HG02642 (cell line): ENCODE data around the gene MAP2.
"Not testable (repeated sequence)": the region's sequence is repeated elsewhere in the genome, so short reads cannot be mapped to it uniquely, and the experiment has no call there.

Experiments
- ATAC-seq: cut with Tn5 transposase; IDR thresholded peaks from one replicate; pipeline ENCODE4 v1.9.1; 2021; ENCODE audit warnings: mild to moderate bottlenecking; ENCODE audit not compliant: unreplicated experiment, poor library complexity

Gene MAP2

DNA sequence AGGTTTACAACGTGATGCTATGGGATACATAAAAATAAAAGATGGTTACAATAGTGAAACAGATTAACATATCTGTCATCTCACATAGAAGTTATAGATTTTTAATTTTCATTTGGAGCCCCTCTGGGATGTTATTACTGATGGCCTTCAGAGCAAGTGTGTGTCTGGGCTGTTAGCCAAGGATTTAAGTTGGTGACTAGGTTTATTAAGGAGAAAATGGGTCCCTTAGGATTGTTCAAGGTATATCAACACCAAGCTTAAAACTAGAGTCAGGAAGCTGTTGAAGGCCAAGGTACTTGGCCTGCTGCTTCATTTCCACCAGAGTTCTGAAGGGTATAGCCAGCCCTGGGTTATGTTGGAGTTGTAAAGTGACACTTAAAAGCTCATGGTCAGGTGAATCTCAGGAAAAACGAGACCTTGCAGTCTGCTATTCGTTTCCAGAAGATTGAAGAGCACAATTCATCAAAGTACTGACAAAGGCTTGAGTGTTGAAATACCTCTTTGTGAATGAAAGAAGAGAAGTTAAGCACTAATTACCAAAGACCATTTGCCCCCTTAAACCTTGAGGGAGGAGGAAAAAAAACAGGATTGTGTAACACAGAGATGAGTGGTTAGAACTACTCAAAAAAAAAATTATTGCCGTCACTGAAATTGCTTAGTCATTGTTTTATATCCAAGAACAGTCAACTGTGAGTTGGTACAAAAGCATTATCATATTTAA is 48.4 kb downstream of the MAP2 start:
- no peak for ATAC-seq

DNA sequence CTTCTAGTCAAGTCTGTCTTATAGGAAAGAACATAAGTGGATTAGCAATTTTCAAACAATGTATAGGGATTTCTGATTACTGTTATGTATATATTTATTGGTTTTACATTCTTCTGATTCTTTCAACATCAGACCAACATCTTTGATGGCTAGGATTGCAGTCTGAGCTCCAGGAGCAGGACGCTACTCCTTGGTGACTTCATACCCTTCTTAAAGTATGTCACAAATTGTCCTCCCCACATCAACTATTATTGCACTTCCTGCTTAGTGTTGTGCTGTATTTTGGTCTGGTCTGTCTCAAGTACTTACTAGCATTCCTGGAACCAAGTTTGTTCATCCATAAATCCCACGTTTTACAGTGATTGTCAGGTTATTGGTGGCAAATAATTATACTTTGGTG is 49.0 kb downstream of the MAP2 start:
- ATAC-seq: no peak

DNA sequence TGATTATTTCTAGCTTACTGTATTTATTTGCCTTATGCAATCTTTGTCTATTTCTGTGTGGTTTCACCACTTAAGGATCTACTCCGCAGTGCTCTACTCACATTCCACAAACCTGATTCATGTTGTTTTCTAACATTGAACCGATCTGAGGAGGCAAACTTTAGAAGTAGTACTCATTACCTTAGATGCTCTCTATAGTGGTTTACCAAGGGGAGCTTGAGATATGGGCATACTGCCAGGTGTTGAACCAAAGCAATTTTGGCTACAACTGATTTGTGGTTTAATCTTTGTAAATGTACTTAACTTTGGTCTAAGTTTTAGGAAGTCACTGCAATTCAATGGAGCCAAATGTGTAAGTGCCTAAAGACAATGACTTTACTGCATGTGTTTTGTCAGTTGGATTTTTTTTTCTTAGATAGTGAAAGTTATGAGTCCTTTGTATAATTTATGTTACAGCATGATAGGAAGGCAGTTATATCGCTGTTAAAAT is 50.1 kb downstream of the MAP2 start:
- ATAC-seq: no peak

DNA sequence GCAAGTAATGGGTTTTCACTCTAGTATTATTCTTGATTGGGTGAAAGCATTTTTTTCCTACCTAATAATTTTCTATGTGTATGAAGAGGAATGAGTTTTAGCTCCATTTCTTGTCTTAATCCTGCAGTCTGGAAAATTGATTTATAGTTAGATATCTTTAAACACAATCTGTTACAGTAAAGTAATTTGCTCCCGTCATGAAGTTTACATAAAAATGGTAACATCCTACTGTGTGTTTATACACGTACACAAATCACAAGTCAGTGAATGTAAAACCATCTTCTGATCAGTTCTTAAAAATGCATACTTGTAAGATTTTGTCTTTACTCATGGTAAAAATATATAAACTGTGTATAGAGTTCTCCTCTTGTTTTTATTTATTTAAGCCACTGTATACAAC is 51.1 kb downstream of the MAP2 start:
- ATAC-seq: no peak

DNA sequence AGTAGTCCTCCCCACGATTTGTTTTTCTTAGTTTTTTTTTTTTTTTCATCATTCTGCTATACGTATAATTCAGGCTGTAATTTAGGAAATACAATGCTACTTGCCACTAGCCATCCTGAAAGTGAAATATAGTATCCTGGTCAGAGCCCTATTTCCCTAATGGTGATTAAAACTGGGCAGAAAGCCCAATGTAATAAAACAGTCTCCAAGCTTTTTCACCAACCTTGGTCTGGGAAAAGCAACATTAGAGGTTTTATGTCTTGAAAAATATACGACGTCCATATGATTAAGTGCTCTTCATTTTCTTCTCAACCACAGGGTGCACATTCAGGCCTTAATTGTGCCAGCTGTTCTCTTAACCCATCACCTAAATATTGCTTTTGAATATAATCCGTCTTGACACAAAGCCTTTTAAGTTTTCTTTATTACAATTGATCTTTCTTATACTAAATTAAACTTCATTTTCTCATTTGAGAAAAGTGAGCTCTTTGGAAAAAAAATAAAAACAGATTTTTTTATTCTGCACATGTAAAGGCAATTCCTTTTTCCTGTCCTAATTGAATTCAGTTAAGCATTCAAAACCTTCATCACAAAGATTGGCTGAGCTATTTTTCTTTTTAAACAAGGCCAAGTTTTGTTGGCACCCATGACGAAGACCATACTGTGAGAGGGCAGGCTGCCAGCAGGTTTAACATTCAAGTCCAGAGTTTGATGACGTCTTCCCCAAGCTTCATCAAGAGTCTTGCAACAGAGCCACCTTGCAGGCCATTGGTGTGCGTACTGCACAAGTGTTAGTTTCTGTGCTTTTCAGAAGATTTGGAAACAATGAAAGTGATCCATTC is 52.7 kb downstream of the MAP2 start:
- no peak for ATAC-seq

DNA sequence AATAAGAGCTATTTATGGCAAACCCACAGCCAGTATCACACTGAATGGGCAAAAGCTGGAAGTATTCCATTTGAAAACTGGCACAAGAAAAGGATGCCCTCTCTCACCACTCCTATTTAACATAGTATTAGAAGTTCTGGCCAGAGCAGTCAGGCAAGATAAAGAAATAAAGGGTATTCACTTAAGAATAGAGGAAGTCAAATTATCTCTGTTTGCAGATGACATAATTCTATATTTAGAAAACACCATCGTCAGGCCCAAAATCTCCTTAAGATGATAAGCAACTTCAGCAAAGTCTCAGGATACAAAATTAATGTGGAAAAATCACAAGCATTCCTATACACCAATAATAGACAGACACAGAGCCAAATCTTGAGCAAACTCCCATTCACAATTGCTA is 68.4 kb downstream of the MAP2 start:
- not testable (repeated sequence) for ATAC-seq

DNA sequence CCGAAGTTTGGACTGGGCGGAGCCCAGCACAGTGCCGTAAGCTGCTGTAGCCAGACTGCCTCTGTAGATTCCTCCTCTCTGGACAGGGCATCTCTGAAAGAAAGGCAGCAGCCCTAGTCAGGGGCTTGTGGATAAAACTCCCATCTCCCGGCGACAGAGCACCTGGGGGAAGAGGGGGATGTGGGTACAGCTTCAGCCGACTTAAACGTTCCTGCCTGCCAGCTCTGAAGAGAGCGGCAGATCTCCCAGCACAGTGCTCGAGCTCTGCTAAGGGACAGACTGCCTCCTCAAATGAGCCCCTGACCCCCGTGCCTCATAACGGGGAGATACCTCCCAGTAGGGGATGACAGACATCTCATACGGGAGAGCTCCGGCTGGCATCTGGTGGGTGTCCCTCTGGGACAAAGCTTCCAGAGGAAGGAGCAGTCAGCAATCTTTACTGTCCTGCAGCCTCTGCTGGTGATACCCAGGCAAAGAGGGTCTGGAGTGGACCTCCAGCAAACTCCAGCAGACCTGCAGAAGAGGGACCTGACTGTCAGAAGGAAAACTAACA is 71.3 kb downstream of the MAP2 start:
- ATAC-seq: not testable (repeated sequence)

DNA sequence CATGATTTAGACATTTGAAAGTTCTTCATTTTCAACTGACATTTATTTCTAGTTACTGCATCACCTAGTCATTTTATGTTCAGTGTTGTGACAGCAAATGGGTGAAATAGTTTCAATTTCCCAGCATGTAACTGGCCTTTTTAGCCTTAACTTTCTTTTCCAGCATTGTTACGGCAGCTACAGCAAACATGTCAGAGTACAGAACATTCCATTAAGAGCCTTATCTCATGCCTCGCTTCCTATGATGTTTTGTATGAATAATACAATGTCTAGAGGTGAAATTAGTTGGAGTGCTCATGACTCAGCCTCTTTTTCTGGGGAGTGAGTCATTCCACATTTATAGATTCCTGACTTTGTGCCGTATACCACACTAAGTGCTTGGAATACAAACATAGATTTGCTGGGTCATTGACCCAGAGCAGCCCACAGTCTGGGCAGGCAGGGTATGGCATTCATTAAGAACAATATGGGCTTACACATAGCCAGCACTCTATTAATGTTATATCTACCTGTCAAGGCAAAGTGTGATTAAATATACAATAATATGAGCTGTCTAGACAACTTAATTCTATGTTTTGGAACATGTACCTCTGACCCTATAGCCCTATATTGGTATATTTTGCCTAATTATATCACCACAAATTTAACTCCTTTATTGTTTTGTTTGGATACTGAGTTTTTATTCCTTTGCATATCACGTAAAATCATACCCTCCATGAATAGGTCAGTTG is 72.2 kb downstream of the MAP2 start:
- no peak for ATAC-seq

DNA sequence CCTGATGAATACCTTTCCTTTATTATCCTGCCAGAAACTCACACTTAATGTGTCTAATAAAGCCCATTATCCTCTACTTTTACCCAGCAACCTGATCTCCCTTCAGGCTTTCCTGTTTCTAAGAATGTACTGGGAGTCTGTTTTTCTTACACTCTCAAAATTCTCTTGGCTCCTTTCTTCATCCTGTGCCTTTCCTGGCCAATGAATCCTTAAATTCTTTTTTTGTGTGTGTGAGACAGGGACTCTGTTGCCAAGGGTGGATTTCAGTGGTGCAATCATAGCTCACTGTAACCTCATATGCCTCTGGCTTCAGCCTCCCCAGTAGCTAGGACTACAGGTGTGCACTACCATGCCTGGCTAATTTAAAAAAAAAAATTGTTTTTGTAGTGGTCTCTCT is 72.7 kb downstream of the MAP2 start:
- ATAC-seq: no peak

DNA sequence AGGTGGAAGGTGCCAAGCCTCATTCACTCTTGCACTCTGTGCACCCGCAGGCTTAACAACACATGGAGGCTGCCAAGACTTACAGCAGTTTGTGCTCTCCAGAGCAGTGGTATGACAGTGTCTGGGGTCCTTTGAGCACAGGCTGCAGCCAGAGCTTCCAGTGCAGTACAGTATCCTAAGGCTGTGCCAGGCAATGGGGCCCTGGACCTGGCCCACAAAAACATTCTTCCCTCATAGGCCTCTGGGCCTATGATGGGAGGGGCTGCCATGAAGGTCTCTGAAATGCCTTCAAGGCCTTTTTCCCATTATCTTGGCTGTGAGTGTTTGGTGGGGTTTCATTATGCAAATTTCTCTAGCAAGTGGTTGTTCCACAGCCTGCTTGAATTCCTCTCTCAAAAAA is 74.8 kb downstream of the MAP2 start:
- ATAC-seq: no peak

DNA sequence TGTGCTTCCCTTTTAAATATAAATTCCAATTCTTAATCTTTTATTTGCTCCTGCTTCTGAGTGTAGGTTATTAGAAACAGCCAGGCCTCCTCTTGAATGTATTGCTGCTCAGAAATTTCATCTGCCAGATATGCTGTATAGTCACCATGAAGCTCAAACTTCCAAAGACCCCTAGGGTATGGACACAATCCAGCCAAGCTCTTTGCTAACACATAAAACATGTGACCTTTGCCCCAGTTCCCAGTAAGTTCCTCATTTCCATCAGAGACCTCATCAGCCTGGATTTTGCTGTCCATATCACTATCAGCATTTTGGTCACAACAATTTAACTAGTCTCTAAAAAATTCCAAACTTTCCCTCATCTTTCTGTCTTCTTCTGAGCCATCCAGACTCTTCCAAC is 75.2 kb downstream of the MAP2 start:
- ATAC-seq: no peak

DNA sequence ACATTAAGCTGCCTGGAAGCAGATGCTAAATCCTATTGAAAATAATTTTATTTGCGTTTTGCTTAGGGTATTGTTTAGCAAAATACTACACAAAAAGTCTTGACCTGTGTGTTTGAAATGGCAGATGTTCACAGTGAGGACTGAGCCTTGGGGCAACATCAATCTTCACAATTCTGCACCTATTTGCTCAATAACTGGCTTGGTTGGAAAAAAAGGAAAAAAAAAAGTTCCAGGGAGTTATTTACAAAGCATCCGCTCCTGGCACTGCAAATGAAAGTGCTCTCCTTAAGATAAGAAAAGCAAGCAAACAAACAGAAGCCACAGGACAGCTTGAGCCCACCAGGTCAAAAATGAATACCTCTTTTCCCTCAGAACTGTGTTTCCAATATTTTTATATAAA is 77.7 kb downstream of the MAP2 start:
- no peak for ATAC-seq

DNA sequence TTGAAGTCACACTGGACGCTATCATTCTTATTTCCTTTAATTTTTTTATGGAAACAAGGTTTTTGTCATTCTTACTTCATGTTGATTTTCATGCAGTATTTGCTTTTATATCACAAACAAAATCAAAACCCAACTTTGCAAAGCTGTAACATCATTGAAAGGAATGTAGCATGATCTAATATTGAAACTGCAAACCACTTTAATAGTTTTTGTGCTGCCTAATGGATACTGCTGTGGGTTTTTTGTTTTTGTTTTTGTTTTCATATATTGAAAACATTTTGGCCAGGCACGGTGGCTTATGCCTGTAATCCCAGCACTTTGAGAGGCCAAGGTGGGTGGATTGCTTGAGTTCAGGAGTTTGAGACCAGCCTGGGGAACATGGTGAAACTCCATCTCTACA is 81.6 kb downstream of the MAP2 start:
- ATAC-seq: no peak

DNA sequence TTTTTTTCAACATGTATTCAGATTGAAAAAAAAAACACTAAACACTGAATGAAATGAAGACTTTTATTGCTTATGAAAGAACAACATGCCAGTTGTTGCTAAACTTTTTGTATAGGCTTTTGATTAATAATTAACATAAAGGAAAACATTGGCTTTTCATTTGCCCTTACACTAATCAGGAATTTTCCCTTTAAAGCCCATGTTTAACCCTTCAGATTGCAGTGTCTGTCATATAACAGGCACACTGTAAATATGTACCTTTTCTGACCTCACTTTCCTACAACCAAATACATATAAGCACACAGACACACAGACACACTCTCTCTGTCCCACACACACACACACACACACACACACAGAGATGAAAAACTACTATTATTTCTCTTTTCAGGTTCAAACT is 84.4 kb downstream of the MAP2 start:
- no peak for ATAC-seq

DNA sequence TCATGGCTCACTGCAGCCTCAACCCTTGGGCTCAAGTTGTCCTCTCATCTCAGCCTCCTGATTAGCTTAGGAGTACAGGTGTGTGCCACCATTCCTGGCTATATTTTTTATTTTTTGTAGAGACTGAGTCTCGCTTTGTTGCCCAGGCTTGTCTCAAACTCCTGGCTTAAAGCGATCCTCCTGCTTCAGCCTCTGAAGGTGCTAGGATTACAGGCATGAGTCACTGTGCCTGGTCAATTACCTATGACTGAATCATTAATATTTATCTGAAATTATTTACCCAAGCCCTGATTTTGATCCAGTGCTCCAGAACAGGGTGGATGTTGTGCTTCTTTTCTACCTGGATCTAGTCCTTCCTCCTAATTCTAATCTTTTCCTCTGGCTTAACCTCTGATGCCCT is 87.8 kb downstream of the MAP2 start:
- no peak for ATAC-seq

DNA sequence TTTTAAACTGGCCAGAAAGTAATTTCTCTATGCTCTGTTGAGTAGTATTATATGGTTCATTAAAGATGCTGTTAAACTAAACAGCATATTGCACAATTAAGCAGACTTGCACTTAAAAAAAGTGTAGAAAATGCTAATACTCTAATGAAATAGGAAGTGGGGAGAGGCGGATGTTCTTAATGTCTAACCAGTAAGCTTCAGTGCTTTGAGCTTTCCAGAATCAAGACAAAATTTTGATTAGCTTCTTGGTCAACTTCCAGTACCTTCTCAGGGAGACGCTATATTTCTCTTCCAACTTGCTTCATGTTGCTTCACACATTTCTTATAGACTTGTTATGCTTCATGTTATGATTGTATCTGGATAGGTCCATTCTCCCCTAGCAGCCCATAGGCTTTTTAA is 89.1 kb downstream of the MAP2 start:
- no peak for ATAC-seq

DNA sequence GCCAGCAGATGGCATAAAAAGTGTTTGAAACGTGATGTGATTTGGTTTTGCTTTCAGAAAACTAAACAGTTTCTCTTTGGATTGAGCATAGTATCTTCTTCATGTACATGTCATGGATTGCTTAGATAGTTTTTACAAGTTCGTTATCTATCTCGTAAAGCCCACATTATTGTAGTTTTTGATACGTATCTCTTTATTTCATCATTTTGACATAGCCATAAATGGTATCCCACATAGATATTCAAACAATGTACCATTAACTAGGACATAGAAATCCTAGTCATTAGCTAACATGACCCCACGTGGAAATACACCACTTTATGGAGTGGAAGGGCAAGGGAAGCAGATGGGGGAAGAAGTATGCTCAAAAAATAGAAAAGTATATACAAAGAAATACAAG is 93.6 kb downstream of the MAP2 start:
- ATAC-seq: no peak

DNA sequence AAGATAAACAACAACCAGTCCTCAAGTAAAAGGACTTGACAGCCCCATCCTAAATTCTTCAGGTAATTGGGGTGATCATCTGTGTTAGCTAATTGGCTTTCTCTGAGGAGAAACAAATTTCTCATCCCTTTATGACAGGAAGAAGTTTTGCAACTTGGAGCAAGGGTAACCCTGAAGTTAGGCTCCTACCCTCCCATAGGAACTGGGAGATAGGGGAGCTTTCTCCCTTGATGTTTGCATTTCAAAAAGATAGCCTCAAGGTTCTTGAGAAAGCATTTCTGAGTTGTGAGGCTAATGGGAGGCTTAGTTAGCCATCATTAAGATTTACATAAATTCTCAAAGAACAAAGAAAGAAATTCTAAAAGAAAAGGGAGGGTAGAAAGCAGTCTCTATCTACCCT is 95.4 kb downstream of the MAP2 start:
- ATAC-seq: no peak

DNA sequence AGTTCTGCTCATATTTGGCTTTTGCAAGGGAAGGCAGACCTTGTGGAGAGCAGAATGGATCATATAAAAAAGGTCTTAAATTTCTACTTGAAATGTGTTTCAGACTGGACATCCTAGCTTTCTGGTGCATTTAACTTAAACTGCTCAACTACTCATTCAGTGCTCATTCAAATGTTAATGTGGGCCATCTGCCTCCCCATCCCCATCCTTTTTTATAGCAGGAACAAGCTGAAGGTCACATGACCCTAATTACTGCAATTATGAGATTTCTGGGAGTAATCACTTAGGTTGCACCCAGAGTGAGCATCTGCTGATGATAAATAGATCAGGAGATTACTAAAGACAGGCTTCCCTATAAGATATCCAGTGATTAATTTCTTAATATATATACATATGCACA is 96.1 kb downstream of the MAP2 start:
- no peak for ATAC-seq

DNA sequence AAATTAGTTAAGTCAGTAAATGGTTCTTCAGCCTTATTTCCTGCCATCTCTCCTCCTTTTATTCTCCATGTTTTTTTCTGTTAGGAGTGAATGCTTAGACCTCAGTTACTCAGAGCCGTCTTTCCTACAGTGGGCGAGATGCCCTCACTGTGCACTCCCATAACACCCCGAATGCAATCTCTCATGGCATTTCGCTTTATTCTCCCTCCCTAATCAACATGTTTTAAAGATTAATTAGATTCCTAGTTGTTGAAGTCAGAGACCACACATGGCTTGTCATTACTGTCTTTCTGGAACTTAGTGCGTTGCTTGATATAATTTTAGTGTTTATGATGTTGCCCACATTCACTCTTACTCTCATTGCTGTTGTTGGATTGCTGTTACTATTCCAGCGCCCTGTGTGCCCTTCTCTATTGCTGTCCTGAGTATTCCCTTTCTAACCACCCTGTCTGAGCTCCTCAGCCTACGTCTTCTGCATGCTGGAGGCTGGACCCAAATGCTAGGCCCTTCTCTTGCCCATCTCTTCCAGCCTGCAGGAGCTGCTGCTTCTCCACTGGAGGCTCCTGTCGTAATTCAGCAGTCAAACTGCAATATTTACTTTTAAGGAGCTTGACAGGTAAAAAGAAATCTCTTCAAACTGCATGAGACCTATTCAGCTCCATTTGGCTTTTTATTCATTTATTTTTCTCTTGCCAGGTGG is 99.3 kb downstream of the MAP2 start:
- ATAC-seq: no peak
